SK-N-SH treated with all-trans-retinoic acid at 6 μM for 48 hours (cell line): ENCODE data around the gene MAPK6.

Experiments
- ARNTL ChIP-seq: fragments of 450-650 bp; formaldehyde crosslinking; IDR thresholded peaks from 2 replicates; pipeline ENCODE4 v1.5.0; 2020; ENCODE audit warnings: low read depth, mild to moderate bottlenecking, moderate library complexity, borderline replicate concordance
- GLIS3 ChIP-seq: fragments of 250-450 bp; sonication (Bioruptor Pico); IDR thresholded peaks from 2 replicates; pipeline ENCODE4 v1.5.0; 2020; ENCODE audit warnings: mild to moderate bottlenecking, moderate library complexity
- ISL1 ChIP-seq: fragments of 250-450 bp; sonication (Bioruptor Pico); IDR thresholded peaks from 2 replicates; pipeline ENCODE4 v2.1.2; 2022; ENCODE audit warnings: mild to moderate bottlenecking, moderate library complexity
- OSR1 ChIP-seq: fragments of 250-450 bp; sonication (Bioruptor Pico); IDR thresholded peaks from 2 replicates; pipeline ENCODE4 v1.8.0; 2022; ENCODE audit warnings: moderate library complexity, mild to moderate bottlenecking, inconsistent platforms
- SNAI2 ChIP-seq: fragments of 250-450 bp; sonication (Bioruptor Pico); IDR thresholded peaks from 2 replicates; pipeline ENCODE4 v1.5.0; 2020; ENCODE audit warnings: mild to moderate bottlenecking, moderate library complexity
- TCF4 ChIP-seq: fragments of 250-450 bp; sonication (Bioruptor Pico); IDR thresholded peaks from 2 replicates; pipeline ENCODE4 v1.8.0; 2021; ENCODE audit warnings: mild to moderate bottlenecking, moderate library complexity, borderline replicate concordance
- ZNF565 ChIP-seq: fragments of 450-650 bp; formaldehyde crosslinking; conservative IDR thresholded peaks from 2 replicates; pipeline ENCODE4 v1.5.0; 2020; ENCODE audit warnings: low read depth, mild to moderate bottlenecking, moderate library complexity
- TF ChIP-seq, protein P1 (sequence below): fragments of 250-450 bp; sonication (Bioruptor Pico); IDR thresholded peaks from 2 replicates; pipeline ENCODE4 v1.8.0; 2020; ENCODE audit warnings: mild to moderate bottlenecking, moderate library complexity, borderline replicate concordance
- TF ChIP-seq, protein P2 (sequence below): fragments of 250-450 bp; sonication (Bioruptor Pico); IDR thresholded peaks from 2 replicates; pipeline ENCODE4 v1.5.0; 2020; ENCODE audit warnings: mild to moderate bottlenecking, moderate library complexity

DNA sequence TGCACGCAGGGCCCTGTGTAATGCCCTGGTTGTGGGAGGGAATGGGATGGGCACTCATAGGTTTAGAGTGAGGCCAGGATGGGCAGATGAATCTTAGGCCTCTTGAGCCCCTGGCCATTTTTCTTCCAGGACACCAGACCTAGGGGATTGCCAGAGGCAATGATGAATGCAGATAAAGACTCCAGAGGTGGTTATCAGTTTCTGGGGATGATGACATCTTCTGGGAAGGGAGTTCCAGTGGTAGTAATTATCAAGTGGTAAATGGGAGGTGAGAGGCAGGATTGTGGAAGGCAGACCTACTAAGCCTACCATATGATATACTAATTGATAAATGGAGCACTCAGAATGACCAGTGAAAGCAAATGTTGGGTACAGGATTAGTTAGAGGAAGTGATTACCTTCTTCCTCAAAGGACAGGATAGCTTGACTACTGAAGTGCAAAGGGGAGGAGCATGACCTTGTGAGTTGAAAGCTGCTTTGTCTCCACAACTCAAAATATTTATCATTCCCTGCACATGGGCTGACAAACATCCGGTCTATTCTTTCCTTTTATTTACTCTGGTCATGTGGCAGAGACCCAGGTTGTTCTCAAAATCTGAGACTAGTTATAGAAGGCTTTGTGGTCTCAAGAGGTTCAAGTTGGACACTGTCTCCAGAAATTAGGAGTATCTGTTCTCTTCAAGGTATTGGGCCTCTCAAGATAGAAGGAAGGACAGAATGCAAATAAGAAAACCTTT lies 10.2 kb upstream of the MAPK6 start:
- TF ChIP-seq OSR1 (CRISPR knock-in tag) (no peak), ARNTL (CRISPR knock-in tag) (no peak), ISL1 (CRISPR knock-in tag) (no peak), TCF4 (CRISPR knock-in tag) (no peak), GLIS3 (no peak), SNAI2 (CRISPR knock-in tag) (no peak), ZNF565 (no peak)
- TF ChIP-seq, protein P1, sequence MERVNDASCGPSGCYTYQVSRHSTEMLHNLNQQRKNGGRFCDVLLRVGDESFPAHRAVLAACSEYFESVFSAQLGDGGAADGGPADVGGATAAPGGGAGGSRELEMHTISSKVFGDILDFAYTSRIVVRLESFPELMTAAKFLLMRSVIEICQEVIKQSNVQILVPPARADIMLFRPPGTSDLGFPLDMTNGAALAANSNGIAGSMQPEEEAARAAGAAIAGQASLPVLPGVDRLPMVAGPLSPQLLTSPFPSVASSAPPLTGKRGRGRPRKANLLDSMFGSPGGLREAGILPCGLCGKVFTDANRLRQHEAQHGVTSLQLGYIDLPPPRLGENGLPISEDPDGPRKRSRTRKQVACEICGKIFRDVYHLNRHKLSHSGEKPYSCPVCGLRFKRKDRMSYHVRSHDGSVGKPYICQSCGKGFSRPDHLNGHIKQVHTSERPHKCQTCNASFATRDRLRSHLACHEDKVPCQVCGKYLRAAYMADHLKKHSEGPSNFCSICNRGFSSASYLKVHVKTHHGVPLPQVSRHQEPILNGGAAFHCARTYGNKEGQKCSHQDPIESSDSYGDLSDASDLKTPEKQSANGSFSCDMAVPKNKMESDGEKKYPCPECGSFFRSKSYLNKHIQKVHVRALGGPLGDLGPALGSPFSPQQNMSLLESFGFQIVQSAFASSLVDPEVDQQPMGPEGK (CRISPR knock-in tag), result no peak
- TF ChIP-seq, protein P2, sequence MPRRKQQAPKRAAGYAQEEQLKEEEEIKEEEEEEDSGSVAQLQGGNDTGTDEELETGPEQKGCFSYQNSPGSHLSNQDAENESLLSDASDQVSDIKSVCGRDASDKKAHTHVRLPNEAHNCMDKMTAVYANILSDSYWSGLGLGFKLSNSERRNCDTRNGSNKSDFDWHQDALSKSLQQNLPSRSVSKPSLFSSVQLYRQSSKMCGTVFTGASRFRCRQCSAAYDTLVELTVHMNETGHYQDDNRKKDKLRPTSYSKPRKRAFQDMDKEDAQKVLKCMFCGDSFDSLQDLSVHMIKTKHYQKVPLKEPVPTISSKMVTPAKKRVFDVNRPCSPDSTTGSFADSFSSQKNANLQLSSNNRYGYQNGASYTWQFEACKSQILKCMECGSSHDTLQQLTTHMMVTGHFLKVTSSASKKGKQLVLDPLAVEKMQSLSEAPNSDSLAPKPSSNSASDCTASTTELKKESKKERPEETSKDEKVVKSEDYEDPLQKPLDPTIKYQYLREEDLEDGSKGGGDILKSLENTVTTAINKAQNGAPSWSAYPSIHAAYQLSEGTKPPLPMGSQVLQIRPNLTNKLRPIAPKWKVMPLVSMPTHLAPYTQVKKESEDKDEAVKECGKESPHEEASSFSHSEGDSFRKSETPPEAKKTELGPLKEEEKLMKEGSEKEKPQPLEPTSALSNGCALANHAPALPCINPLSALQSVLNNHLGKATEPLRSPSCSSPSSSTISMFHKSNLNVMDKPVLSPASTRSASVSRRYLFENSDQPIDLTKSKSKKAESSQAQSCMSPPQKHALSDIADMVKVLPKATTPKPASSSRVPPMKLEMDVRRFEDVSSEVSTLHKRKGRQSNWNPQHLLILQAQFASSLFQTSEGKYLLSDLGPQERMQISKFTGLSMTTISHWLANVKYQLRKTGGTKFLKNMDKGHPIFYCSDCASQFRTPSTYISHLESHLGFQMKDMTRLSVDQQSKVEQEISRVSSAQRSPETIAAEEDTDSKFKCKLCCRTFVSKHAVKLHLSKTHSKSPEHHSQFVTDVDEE (CRISPR knock-in tag), result no peak
